Activated naive CD4-positive, alpha-beta T cell treated with anti-CD3 and anti-CD28 coated beads, Interleukin-2, amount 50 U/mL, for 16 hours (primary cell): ENCODE results near the gene DIAPH1.
"Not testable (repeated sequence)": the region's sequence is repeated elsewhere in the genome, so short reads cannot be mapped to it uniquely, and the experiment has no call there.

Experiments used
- DNase-seq: peaks from one replicate; pipeline ENCODE4 v3.0.0-alpha.2; 2020

Gene DIAPH1

DNA sequence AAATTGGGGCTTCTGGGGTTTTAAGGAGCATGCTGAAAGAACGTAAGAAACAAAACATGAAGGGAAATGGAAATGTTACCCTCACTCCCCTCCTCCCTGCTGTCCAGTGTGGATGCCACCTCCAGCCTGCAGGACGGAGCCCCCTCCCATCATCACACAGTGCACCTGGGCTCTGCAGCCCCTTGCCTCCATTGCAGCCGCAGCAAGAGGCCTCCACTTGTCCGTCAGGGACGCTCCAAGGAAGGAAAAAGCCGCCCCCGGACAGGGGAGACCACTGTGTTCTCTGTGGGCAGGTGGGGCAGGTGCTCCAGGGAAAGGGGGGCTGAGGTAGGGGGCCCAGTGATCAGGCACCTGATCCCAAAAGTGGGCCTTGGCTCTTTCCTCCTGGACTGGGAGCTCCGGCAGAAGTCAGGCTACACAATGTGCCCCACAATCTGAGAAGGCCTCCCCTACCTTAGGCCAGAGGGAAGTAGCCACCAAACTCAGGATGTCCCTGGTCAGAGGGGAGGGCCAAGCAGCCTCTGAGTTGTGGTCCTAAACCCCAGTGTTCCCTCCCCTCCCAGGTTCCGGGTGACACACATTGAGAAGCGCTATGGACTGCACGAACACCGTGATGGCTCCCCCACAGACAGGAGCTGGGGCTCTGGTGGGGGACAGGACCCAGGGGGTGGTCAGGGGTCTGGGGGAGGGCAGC, 20.7 kb upstream of the DIAPH1 start:
- no peak for DNase-seq

GRCh38 chr5:141638771-141639170, 20.0 kb upstream of the DIAPH1 start:
- DNase-seq: no peak

- peak; percentile 66 for DNase-seq
Observed at GRCh38 chr5:141637767-141638419, 19.1 kb upstream of the DIAPH1 start.

- DNase-seq: peak; percentile 74
Observed at GRCh38 chr5:141637123-141637766, 18.4 kb upstream of the DIAPH1 start.

- DNase-seq: peak; percentile 93
Observed at GRCh38 chr5:141636413-141637122, 17.8 kb upstream of the DIAPH1 start, which contains the start of the genes HDAC3 and RELL2. TSS of gene HDAC3 (minus strand) at chr5:141636849. CDS start at chr5:141636790, 59 bp downstream. TSS of gene RELL2 (plus strand) at chr5:141636997. CDS start at chr5:141638226, 1,229 bp downstream.

DNA sequence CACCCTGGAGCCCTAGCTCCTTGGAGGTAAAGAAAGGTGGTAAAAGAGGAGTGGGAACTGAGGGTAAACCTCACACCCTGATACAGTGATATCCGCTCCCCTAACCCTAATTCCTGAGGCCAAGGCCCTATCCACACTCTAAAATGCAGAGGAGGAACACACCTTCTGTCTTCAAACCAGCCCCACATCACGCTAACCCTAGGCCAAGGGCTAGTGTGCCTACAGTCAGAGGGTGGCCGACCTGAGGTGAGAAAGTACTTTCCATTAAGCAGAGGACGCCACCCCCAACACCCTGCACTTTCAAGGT, 17.3 kb upstream of the DIAPH1 start:
- DNase-seq: no peak

DNA sequence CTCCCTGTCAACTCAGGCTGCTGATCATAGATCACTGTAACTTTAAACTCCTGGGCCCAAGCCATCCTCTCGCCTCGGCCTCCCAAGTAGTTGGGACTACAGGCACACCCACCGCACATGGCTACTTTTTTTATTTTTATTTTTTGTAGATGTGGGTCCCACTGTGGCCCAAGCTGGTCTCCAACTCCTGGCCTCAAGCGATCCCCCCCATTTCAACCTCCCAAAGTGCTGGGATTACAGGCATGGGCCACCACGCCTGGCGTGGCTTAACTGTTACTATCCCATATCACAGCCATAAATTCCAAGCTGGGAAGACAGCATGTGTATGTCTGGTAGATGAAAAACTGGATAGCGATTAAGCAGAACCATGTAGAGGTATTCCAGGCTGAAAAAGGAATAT, 16.8 kb upstream of the DIAPH1 start:
- no peak for DNase-seq

GRCh38 chr5:141634720-141635119, 15.9 kb upstream of the DIAPH1 start:
- DNase-seq: no peak

DNA sequence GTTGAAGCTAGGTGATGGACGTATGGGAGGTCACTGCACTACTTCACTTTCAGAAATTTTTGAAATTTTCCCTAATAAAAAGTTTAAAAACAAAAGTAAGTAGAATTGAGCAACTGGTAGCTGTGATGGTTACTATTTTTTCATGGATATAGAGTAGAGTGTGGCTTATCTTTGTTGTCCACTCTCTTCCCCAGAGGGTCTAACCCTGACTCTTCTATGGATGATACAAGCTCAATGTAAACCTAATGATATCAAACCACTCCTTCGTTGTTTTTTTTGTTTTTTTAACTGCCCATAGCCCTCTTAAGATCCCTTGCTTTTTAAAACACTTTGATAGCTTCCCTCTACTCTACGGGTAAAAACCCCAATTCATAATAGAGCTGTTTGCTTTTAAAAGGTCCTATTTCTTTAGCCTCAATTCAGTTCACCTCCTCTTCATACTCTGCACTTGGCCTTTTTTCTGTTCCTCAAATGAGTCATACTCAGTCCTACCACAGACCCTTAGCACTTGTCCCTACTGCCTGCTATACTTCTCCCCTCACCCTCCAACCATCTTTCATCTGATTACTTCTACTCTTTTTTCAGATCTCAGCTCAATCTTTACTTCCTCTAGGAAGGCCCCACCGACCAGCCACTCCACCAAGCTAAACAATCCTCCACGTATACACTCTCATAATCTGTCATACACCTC, 15.2 kb upstream of the DIAPH1 start:
- no peak for DNase-seq

DNA sequence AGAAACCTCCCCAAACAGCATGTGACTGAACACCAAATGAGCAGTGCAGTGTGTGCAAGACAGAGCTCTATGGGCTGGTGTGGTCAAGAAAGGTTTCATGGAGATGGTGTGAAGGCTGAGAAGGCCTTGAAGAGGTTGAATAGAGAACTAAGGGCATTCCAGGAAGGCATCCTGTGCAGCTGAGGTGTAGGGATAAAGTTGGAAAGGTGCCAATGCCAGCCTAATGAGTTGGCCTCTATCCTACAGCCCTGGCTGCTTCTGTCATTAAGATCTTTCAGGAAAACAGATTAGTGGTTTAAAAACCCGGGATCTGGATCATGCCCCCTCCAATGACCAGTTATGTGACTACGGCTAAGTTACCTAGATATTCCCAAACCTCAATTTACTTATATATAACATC, 13.8 kb upstream of the DIAPH1 start:
- DNase-seq: no peak

- no peak for DNase-seq
Observed at GRCh38 chr5:141630570-141631140, 11.9 kb upstream of the DIAPH1 start.

DNA sequence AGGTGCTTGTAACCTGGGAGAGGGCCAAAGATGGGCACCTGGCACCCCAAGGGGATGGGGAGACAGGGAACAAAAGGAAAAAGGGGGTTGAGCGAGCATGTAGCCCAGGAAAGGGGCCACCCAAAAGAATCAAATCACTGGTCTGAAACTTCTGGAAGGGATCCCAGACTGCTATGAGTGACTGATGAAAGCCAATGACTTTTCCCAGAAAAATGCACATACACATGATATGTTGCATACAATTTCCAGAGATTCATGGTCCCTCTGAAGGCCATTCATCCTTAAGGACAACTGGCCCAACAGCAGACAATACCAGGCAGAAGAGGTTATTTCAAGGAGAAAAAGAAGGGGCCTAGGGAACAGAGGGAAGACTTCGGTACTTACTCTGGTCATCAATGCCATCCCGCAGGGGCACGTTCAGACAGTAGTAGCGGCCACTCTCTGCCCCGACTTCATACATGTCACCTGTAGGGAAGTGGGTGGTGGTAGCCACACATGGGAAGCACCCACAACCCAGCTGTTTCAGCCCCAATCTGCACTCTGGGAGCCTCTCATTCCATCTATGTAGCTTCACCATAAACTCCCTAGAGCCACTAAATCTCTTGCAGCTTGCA, 9.5 kb upstream of the DIAPH1 start:
- DNase-seq: no peak

DNA sequence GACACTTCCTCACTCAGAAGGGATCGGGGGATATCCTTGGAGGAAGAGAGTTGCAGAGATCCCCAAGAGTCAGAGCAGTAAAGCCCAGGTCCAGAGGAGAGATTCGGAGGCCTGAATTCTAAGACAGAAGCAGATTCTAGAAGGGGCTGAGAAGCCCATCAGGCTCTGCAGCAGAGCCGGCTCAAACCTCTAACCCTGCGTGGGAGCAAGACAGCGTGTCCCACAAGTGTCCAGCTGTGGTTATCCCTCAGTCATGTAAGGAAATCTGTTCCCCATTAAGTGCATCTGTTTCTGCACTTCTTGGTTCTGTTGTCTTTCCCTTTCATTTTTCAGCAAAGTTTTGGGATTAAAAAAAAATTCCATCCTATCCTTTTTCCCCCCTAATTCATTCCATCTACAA, 4.8 kb upstream of the DIAPH1 start:
- DNase-seq: no peak

DNA sequence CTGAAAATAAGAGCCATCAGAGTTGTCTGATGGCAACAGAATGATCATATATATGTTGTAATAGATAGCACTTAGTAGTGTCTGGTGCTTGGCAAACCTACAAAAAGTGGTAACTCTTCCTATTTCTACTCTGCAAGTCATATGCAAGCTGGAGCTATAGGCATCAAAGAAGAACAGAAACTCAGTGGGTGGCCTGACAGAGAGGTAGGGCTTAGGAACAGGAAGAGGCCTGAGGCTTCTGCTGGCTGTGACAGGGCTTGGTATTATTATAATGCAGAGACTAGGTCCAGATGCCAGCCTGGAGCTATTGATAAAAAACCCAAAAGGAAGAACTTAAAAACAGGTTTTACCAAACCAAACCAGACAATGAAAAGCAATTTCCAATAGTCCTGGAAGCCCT, 4.4 kb upstream of the DIAPH1 start:
- DNase-seq: peak; percentile 25

- peak; percentile 68 for DNase-seq
Observed at GRCh38 chr5:141618030-141618803, 583 bp downstream of the DIAPH1 start.

DNA sequence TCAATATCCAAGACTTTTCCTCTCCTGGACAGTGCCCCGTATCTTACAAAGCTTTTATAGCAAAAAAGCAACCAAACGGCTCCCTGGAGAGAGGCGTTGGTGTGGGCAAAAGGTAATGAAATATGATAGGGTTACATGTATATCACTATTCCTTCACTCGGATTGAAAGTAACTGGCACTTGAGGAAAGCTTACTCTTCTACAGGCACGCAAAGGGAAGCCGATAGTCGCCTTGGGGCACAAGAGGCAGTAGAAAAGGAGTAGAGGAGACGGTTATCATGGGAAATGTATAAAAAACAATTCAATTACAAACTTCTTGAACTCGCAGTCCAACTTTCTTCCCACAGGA, 1.1 kb downstream of the DIAPH1 start:
- no peak for DNase-seq

DNA sequence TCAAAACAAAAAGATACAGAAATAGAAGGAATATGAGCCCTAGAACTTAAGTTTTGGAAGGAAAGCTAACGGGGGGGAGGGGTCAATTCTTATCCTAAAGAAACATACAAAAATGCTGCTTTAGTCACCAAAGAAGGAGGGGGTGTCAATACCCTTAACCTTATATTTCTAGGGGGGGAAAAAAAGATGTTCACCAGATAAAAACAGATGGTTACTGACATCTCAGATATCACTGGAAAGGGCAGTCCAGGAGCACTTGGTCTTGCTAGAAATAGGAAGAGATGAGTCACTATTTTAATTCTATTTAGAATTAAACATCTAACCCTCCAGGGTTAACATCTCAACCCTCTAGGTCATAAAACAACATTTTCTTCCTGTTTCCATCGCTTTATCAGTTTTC, 1.7 kb downstream of the DIAPH1 start:
- DNase-seq: no peak

- DNase-seq: peak; percentile 23
Observed at GRCh38 chr5:141615991-141616720, 2.6 kb downstream of the DIAPH1 start.

DNA sequence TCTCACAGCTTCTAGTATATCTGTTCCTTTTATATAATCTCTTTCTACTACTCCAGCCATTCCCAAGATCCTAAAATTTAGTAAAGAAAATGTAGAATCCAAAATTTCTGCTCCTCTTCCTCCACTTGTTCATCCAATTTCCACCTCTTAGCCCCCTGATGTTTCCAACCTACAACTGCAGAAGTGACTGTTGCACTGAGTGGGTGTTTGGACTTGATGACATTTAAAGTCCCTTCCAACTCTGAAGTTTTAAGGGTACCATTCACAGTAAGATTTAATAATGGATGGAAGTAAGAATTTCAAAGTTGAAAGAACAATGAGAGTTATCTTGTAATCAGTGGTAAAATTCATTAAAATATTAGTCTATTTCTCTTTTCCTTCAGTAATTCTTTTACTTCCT, 5.5 kb downstream of the DIAPH1 start:
- no peak for DNase-seq

- DNase-seq: no peak
Observed at GRCh38 chr5:141611289-141611688, 7.5 kb downstream of the DIAPH1 start.

- DNase-seq: not testable (repeated sequence)
Observed at GRCh38 chr5:141609921-141610320, 8.9 kb downstream of the DIAPH1 start.
